DMS53 treated with DMSO at 0.1 percent for 48 hours (cell line): ENCODE data around the gene PHAF1.

Source experiments
- DNase-seq: peaks from one replicate; lab custom pipeline; 2025; ENCODE audit not compliant: unreplicated experiment; lab: John Stamatoyannopoulos, UW

Gene PHAF1

GRCh38 chr16:67146523-67147357 is 37.0 kb downstream of the PHAF1 start:
- DNase-seq = no peak

- no peak for DNase-seq
These were observed 37.8 kb downstream of the PHAF1 start for GRCh38 chr16:67147437-67148140.

- DNase-seq = no peak
These were observed 38.5 kb downstream of the PHAF1 start for GRCh38 chr16:67148221-67148620.

GRCh38 chr16:67148656-67149275 is 39.0 kb downstream of the PHAF1 start:
- DNase-seq = no peak

GRCh38 chr16:67149276-67150046 is 39.7 kb downstream of the PHAF1 start:
- no peak for DNase-seq

GRCh38 chr16:67150047-67150832 is 40.5 kb downstream of the PHAF1 start:
- no peak for DNase-seq

GRCh38 chr16:67150833-67151396 is 41.2 kb downstream of the PHAF1 start, which contains the start of gene B3GNT9:
TSS of gene B3GNT9 (minus strand) at chr16:67150998. CDS start at chr16:67150485, 513 bp downstream.
- DNase-seq = peak; percentile 37

- DNase-seq = no peak
These were observed 41.8 kb downstream of the PHAF1 start for GRCh38 chr16:67151431-67152097.

GRCh38 chr16:67154578-67155294 is 45.0 kb downstream of the PHAF1 start:
- no peak for DNase-seq

- peak; percentile 34 for DNase-seq
These were observed 45.8 kb downstream of the PHAF1 start for GRCh38 chr16:67155295-67156142.

GRCh38 chr16:67156143-67156844 is 46.6 kb downstream of the PHAF1 start:
- no peak for DNase-seq

- no peak for DNase-seq
These were observed 47.5 kb downstream of the PHAF1 start for GRCh38 chr16:67157106-67157748.

- no peak for DNase-seq
These were observed 48.3 kb downstream of the PHAF1 start for GRCh38 chr16:67157892-67158635.

GRCh38 chr16:67158637-67159600 is 49.2 kb downstream of the PHAF1 start:
- DNase-seq = no peak

- no peak for DNase-seq
These were observed 51.9 kb downstream of the PHAF1 start for GRCh38 chr16:67161595-67162058.
